Fibroblast of villous mesenchyme (primary cell): Measurements from ENCODE around the gene SLC19A1. TPM values are rescaled to one million over a fixed set of nuclear protein-coding genes. Genes with fewer than 3 reads are reported as not detected.
A peak's percentile ranks its signal among the peaks of the same experiment; 100 is the strongest.

Experiments used
- DNase-seq: peaks from one replicate; pipeline ENCODE4 v3.0.0-alpha.2; 2010; ENCODE audit warnings: low read depth
- H3K4me3 ChIP-seq: 2 replicates; pipeline ENCODE4 v1.5.1; 2011; ENCODE audit warnings: low read depth, mild to moderate bottlenecking, low read length
- CTCF ChIP-seq: IDR thresholded peaks from 2 replicates; pipeline ENCODE4 v1.5.1; 2012; ENCODE audit warnings: low read depth, mild to moderate bottlenecking, low read length; ENCODE audit not compliant: insufficient read depth
- total RNA-seq: library from RNA; depleted of rRNA; stranded (reverse); fragments of >200 nt; gene quantifications from 2 replicates; pipeline ENCODE4 v1.2.3, GENCODE V29; 2012

The SLC19A1 gene
- total RNA-seq = 4.8 and 6.5 TPM in 2 replicates

- TF ChIP-seq CTCF = peak; percentile 29
- H3K4me3 ChIP-seq = peak within 1 kb of the TSS; percentile 58
- DNase-seq = peak; percentile 45
These were observed at the start of gene SLC19A1 for GRCh38 chr21:45542242-45542666. Gene SLC19A1, minus strand, starts transcription at chr21:45542440. Its CDS starts 4,481 bp downstream, at chr21:45537959.

GRCh38 chr21:45591619-45592207 lies 49.5 kb upstream of the SLC19A1 start:
- DNase-seq = no peak
- no peak for TF ChIP-seq CTCF

GRCh38 chr21:45590726-45591618 lies 48.7 kb upstream of the SLC19A1 start:
- peak overlapping the region; percentile 53 for H3K4me3 ChIP-seq
- DNase-seq = no peak
- no peak for TF ChIP-seq CTCF

More at GRCh38 chr21:45591619-45592207, 49.5 kb upstream of the SLC19A1 start:
- no peak overlapping the region for H3K4me3 ChIP-seq

GRCh38 chr21:45590246-45590725 lies 48.0 kb upstream of the SLC19A1 start:
- peak overlapping the region; percentile 57 for H3K4me3 ChIP-seq
- no peak for TF ChIP-seq CTCF
- peak; percentile 70 for DNase-seq

- no peak for TF ChIP-seq CTCF
- H3K4me3 ChIP-seq = peak overlapping the region; percentile 57
- no peak for DNase-seq
These were observed 47.5 kb upstream of the SLC19A1 start for GRCh38 chr21:45589686-45590245.

GRCh38 chr21:45588871-45589491 lies 46.7 kb upstream of the SLC19A1 start:
- TF ChIP-seq CTCF = no peak
- H3K4me3 ChIP-seq = no peak overlapping the region
- no peak for DNase-seq
